Stromal cell of bone marrow (primary cell): ENCODE results near the gene CYP2W1.
"Not testable (repeated sequence)": the region's sequence is repeated elsewhere in the genome, so short reads cannot be mapped to it uniquely, and the experiment has no call there.

ENCODE experiments used
- DNase-seq: peaks from one replicate; pipeline ENCODE4 v3.0.0-alpha.2; 2012; ENCODE audit warnings: low read depth

CYP2W1 gene

DNA sequence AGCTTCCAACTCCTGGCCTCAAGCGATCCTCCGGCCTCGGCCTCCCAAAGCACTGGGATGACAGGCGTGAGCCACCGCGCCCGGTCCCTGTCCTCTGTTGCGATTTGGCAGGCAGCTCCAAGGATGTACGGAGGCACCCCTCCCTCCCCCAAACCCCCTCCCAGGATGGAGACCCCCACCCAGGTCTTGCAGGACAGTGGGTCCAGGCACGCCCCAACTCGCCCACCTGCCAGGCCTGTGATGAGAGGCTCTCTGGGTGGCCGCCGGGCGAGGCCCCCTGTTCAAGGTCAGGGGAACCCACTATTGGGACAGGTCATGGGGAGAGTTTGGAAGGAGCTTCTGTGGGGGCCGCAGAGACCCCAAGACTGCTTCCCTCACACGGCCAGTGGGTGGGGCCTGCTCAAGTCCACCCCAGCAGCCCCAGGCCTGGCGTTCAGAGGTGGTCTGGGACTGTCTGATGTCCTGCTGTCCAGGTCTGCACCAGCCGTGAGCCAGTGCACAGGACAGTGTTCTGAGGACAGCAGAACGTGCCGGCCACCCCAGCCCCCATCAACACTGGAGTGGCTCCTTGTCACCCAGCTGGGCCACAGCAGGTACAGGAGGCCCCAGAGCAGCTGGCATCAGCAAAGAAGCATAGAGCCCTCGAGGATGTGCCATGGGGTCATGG is 31.0 kb upstream of the CYP2W1 start:
- DNase-seq: no peak

- no peak for DNase-seq
These were observed 30.2 kb upstream of the CYP2W1 start for GRCh38 chr7:952548-953441.

- DNase-seq: no peak
These were observed 29.2 kb upstream of the CYP2W1 start for GRCh38 chr7:953547-954327.

- DNase-seq: no peak
These were observed 28.4 kb upstream of the CYP2W1 start, which contains the start of gene ADAP1 for GRCh38 chr7:954330-955238. TSS of gene ADAP1 (minus strand) at chr7:954680. CDS start at chr7:954477, 203 bp downstream.

DNA sequence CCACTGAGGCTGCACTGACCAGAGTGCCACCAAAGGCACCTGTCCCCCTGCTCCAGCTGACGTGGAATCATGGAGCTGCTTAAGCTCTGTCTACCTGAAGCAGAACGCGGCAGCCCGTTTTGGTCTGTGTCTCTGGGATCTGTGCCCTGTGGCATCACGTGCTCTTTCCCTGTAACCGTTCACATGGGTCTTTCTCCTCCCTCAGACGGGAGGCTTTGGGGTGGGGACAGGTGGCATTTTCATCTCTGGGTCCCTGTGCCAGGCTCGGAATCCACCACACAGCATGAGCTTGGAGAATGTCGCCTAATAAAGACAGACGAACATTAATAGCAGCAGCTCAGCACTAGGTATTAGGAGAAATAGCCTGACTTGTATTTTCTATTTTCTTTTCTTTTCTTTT is 26.9 kb upstream of the CYP2W1 start:
- no peak for DNase-seq

GRCh38 chr7:957418-958220 is 25.4 kb upstream of the CYP2W1 start:
- no peak for DNase-seq

DNA sequence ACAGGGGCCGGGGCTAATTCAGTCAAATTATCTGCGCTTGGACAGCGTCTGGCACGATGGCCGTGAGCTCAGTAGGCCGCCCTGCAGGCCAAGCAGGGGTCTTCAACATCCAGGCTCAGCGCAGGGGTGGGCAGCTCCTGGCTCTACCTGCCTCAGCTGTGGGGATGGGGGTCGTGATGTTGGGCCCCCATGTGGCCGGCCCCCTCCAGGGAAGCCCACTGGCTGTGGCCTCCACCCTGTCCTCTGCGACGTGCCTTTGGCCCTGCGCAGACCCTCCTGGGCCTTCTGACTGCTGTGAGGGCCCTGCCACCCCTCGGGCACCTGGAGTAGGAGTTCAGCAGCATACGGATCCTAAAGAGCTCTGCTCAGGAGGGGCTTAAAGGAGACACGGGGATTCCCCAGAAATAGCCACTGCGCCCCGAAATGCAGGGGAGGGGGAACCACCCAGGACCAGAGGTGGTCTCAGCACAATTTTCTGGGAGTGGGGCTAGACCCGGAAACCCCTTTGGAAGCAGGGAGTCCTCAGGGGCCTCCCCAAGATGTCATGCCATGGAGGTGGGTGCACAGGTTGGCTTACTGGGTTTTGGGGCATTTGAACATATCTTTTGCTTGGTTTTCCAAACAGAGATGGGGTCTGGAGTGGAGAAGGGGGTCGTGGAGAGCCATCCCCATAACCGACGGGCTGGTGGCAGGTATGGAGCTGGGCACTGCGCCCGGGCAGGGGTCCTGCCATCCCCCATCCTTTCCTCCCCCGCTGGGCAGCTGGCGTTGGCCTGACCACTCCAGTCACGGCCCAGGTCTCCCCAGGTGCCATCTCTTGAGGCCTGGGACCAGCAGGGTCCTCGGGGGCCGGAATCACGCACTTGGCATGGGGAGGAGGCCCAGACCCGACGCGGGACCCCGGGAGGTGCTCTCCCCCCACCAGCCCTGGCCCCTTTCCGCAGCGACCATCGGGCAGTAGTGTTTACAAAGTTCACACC is 24.5 kb upstream of the CYP2W1 start:
- DNase-seq: no peak

DNA sequence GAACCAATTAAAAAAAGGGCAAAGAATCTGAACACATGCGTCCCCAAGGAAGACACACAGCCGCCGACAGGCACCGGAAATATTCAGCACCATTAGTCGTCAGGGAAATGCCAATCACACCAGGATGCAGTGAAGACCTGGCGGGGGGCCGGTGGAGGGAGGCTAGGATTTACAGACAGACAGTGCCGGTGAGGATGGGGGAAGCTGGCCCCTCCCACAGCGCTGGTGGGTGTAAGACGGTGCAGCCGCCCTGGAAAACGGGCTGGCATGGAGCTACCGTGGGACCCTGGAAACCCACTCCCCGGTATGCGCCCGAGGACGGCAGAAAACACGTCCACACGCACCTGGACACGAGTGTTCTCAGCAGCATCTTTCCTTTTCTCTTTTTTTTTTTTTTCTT is 23.7 kb upstream of the CYP2W1 start:
- DNase-seq: no peak

DNA sequence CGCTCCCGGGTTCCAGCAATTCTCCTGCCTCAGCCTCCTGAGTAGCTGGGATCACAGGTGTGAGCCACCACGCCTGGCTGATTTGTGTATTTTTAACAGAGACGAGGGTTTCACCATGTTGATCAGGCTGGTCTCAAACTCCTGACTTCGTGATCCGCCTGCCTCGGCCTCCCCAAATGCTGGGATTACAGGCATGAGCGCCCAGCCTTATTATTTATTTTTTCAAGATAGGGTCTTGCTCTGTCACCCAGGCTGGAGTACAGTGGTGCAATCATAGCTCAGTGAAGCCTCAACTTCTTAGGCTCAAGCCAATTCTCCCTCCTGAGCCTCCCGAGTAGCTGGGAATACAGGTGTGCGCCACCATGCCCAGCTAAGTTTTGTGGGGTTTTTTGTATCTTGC is 23.2 kb upstream of the CYP2W1 start:
- DNase-seq: not testable (repeated sequence)

- no peak for DNase-seq
These were observed 22.6 kb upstream of the CYP2W1 start for GRCh38 chr7:960269-960871.

DNA sequence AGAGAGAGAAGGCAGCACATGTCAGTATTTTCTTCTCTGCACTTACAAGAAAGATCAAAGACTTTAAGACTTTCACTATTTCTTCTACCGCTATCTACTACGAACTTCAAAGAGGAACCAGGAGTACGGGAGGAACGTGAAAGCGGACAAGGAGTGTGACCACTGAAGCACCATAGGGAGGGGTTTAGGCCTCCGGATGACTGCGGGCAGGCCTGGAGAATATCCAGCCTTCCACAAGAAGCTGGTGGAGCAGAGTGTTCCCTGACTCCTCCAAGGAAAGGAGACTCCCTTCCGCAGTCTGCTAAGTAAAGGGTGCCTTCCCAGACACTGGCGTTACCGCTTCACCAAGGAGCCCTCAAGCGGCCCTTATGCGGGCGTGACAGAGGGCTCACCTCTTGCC is 22.0 kb upstream of the CYP2W1 start:
- not testable (repeated sequence) for DNase-seq

DNA sequence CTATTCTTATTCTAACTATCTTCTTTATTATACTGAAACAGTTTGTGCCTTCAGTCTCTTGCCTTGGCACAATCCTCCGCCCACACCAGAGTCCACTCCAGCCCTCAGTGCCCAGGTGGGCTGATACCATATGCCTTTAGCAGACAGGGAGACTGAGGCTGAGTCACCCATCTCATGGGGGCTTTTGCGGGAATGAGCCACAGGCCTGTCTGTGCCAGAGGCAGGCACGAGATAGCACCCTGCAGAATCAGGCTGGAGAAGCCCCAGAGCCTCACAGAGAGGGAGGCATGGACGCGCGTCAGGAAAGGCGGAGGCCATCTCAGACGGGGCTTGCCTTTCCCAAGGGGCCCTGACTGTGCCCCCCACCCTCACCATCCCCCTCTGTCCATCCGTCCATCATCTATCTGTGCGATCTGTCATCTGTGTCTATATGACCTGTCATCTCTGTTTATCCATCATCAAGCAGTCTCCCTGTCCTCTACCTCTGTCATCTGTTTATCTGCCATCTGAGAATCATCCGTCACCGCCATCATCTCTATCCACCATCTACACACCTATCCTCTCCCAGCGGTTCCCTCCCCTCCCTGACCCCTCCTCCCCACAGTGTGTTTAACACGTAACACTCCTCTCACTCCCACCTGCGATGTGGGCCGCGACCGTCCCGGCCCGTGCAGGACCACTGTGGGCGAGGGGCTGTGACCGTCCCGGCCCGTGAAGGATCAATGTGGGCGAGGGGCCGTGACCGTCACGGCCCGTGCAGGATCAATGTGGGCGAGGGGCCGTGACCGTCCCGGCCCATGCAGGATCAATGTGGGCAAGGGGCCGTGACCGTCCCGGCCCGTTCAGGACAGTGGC is 21.2 kb upstream of the CYP2W1 start:
- DNase-seq: no peak

DNA sequence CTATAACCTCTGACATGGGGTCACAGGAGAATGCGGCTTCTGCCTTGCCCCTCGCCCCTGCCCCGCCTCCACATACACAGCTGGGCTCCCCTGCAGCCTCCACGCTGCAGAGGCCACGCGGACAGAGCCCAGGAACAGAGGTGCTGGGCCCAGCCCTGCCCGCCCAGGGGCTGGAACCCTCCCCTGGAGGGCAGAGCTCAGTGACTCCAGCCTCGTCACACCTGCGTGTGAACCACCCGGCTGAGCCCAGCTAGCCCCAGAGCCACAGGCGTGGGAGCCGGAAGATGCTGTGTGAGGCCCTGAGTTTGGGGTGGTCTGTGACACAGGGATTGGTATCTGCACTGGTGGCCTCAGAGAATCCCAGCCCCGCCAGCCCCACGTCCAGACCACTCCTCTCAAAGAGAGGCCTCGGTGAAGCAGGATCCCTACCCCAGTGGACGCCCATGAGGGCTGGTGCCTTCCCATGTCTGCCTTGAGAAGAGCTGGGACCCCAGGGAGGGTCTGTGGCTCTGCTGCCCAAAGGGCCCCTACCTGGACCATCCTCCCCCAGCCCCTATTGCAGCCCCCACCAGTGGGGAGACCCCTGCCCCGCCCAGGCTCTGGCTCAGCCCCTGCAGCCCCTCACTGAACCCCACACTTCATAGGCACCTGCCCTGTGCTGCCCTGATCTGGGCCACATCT is 20.4 kb upstream of the CYP2W1 start:
- no peak for DNase-seq

DNA sequence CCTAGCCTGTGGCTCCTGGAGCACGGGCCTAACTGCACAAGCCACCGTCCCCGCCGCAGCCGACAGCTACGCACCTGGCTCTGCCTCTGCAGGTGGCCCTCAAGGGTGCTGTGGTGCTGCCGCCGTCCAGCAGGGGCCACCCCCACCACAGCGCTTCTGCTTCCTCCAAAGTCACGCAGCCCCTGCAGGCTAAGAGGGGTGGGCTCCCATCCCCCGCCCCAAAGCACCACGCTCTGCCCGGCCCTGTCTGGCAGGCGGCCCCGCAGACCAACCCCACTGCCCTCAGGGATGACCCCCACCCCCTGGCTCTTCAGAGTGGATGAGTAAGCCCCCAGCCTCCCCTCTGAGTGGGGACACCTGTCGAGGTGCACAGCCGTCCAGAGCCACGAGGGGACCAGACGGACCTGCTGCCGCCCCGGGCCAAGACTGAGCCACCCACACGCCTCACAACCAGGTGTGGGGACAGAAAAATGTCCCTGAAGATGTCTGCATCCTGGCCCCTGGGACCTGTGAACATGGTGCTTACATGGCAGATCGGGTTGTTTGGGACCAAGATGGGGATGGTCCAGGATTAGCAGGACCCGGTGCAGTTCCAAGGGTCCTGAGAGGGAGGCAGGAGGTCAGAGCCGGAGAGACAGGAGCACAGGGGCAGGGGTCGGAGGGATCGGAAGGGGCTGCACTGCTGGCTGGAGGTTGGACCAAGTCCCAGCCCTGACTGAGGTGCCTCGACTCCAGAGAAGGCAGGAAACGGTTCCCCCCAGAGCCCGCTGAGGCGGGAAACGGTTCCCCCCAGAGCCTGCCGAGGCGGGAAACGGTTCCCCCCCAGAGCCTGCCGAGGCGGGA is 19.5 kb upstream of the CYP2W1 start:
- DNase-seq: no peak

DNA sequence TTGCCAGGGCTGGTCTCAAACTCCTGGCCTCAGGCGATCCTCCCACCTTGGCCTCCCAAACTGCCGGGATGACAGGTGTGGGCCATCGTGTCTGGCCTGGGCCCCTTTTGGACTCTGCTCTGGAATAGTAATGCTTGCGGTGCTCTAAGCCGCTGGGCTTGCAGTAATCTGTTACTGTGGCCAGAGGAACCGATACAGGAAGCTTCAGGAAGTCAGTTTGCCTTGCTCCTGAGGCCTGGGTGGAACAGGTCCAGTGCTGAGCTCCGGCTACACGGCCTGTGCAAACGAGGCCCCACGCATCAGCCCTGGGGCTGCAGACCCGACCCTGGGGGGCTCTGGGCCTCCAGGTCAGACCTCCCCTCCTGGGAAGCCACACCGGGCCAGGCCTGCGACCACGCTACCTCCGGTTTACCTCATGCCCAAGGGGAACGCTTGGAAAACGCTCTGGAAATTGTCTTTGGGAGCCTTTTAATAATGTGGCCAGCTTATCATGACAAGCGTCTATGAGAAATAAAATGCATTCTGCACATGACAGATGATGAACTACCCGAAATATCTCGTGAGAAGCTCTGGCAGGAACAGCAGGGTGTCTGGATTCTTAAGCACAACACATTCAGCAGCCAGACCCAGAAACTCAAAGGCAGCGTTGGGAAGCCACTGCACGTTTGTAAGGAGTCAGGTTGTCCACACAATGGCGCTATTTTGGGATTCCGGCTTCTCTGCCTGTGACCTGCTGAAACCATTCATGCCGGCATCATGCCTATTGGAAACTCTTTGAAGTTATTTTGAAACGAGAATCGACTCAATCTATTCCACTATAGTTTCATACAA is 18.4 kb upstream of the CYP2W1 start:
- DNase-seq: peak; percentile 36
